Right renal pelvis (tissue), 4 donors: Measurements from ENCODE around the gene IQCH. TPM values are rescaled to one million over a fixed set of nuclear protein-coding genes. Genes with fewer than 3 reads are reported as not detected.

ENCODE experiments used
- DNase-seq, 4 donors: peaks; one replicate each; pipeline ENCODE4 v3.0.0-alpha.2; 2013; ENCODE audit warnings: low read depth in 4 of 4, low spot score in 3 of 4, missing footprints in 1 of 4
- polyA plus RNA-seq, 4 donors: library from polyadenylated mRNA; unstranded; fragments of 120-200 nt; gene quantifications; one replicate each; pipeline ENCODE4 v1.2.1, GENCODE V29; 2013; ENCODE audit not compliant: insufficient read length in 4 of 4

Gene IQCH
- polyA plus RNA-seq, 4 donors = 5.4 to 8.6 (median 6.4) TPM

DNA sequence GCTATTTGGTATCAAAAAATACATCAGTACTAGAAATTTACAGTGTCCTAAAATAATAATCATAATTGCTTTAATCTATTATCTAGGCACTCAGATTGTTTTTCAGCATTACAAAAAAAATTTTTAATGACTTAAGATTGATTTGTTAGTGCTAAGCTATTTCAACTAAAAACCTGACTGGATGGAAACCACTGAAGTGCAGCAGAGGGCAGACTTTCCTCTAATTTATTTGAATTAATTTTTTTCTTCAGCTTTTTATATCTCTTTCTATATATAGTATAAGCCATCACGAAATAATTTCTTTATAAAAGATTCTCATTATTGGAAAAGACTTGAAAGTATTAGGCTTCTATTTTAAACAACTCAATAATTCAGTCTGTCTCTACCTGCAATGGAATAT lies 131.4 kb downstream of the IQCH start:
- DNase-seq = no peak

DNA sequence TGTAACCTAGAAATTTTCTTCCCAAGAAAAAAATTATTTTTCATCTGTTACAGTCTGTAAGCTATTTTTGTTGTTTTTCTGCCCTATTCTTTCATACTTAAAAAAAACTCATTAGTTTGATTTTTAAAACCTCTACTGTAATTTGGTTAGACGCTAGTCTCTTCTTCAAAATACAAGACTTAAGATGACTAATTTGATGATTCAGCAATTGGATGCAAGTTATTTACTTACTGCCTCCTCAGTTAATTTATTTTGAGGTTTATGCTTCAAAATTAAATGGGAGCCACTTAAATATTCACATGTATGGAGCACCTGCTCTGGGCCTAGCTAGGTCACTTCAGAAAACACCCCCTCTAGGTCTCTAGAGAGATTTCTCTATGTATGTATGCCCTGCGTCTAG lies 132.4 kb downstream of the IQCH start:
- DNase-seq = no peak

DNA sequence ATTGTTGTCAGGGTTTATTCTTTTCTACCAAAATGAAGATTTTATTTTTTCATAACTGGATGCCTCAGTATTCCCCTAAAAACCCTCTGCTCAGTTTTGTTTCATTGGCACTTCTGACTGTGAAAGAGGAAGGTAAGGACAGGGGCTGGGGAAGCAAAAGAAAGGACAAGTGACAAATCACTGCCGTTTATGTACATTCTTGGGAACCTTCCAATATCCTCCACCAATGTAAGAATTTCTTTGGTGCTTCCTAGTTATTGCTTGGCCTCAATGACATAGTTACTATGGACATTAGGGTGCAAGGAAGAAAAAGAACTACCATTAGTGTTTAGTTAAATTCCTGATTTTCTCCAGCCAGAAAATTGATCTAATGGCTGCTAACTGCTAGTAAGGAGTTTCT lies 135.4 kb downstream of the IQCH start:
- no peak for DNase-seq

DNA sequence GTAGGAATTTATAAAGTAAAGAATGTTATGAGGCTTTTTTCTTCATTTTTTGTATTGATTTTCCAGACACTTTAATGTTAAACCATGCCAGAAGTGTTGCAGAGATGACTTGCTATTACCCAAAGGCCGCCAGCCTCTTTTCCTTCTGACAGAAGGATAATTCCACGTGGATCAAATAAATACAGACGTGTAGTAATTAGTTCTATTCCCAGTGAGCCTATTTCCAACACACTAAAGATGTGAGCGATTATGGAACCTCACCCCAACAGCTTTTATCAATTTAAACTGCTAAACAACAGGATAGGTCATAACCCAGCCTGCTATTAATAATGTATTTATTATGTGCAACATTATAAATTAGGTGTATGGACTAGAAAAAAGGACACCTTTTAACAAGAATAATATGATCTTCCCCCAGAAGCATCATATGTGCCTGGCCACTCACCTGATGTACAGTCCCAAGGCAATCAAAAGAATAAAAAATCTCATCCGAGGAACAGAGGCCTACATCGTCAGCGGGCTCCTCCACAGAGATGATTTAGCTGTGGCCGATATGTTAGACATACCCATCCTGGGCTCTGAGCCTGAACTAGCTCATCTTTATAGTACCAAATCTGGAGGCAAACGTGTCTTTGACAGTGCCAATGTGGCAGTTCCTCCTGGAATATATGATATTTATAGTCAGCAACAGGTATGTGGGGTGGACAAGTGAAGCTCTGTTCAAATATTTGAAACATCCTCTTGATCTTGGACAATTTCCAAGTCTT lies 140.5 kb downstream of the IQCH start:
- no peak for DNase-seq

DNA sequence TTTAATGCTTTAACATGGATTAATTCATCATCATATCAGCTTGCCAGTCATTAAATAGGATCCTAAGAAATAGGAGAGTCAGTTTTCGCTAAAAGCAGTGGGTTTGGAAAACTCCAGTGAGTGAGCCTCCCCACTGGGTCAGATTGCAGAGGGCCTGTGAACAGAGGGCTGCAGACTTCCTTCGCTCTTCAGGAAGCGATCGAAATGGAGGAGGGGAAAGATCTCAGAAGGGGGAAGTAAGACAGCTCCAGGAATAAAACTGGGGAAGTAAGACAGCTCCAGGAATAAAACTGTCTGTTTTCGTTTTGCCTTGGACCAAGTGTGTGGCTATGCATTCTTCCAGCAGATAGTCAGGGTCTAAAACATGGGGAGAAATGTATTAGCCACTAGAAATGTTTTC lies 141.5 kb downstream of the IQCH start:
- DNase-seq = no peak

DNA sequence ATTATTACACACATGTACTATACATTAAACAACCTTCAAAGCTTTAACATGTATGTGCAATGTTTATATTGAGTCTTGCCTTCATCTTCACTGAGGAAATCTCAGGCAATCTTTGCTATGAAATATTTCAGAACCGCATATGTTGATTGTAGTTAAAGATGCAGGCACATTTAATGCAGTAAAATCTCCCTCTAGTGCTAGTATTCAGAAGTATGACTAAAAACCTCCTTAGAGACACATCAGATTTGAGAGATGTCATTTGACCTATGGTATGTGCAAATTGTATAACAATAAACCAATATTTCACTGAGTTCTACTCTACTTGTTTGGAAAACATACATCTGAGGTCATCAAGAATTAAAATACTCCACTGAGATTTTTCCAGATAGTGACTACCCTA lies 142.6 kb downstream of the IQCH start:
- no peak for DNase-seq

DNA sequence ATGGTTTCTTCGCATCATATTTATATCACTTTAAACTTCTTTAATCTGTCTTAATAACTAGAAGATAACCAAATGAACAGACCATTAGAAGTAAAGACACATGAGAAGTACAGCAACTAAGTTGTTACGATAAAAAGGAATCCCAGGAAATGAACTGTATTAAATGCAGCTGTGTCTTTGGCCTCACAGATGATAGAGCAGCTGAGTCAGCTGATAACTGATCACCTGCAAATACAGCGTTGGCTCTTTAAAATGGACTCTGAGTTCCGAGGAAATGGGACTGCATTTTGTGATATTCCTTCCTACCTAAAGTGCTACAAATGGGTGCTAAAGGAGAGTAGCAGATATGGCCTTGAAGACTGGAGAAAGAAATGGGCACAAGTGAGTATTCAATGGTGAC lies 145.3 kb downstream of the IQCH start:
- DNase-seq = no peak

DNA sequence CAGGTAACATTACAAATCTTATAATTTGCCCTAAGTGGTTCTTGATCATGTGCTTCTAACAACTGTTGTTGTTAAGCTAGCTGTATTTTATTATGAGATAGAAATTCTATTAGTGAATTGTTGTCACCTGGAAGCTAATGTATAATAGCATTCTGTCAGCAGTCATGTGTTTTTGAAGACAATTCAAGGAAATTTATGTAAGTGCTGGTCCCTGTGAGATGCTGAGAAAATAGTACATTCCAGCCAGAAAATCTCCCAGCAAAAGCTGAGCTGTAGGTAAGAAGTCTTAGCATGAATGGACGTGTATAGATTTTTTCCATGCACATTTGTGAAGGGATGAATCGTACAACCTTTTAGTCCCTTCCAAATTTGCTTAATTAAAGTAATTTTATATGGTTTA lies 146.3 kb downstream of the IQCH start:
- no peak for DNase-seq

DNA sequence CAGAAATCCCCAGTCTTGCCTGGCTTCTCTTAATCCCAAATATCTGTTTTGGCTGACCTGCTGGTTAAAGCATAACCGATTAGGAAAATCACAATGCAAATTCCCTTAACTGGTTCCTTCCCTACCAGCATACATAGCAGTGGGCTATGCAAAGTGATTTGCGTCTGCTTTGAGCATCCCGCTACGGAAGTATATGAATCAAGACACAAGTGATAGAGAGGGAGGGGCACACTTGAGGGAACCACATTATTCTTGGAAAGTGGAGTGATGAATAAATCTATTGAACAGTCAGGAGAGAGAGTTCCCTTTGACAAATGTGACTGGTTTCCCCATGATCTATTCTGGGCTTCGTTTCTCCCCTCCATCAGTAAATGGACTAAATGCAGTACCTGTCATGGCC lies 146.8 kb downstream of the IQCH start:
- no peak for DNase-seq

DNA sequence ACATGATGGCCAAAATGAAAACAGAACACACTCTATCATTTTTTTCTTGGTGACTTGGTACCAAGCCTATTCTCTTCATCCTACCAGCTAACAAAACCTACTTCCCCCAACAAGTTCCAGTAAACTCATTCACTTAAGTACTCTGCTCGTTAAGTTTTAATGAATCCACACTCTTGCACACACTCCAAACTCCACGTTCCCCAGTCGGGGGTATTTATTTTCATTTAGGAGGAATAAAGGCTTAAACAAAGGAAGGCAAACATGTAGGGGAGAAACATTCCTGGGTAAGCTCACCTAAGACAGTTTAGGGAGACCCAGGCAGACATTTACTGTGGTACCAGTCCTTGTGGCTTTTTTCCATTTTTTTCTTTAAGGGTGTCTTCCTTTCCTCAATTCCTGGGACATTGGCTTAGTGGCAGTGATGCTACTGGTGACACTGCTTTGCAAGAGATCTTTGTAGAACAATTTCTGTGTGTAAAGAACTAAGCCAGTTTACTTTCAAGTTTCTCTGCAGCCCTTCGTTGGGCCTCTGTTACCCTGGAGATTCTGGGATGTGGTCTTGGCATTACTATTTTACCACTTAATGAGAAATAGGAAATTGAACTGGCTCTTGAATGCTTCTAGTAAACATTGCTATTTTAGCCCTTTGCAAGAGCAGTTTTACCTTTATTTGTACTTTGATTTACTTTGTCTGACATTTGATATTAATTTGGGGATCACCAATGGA lies 149.0 kb downstream of the IQCH start:
- no peak for DNase-seq

DNA sequence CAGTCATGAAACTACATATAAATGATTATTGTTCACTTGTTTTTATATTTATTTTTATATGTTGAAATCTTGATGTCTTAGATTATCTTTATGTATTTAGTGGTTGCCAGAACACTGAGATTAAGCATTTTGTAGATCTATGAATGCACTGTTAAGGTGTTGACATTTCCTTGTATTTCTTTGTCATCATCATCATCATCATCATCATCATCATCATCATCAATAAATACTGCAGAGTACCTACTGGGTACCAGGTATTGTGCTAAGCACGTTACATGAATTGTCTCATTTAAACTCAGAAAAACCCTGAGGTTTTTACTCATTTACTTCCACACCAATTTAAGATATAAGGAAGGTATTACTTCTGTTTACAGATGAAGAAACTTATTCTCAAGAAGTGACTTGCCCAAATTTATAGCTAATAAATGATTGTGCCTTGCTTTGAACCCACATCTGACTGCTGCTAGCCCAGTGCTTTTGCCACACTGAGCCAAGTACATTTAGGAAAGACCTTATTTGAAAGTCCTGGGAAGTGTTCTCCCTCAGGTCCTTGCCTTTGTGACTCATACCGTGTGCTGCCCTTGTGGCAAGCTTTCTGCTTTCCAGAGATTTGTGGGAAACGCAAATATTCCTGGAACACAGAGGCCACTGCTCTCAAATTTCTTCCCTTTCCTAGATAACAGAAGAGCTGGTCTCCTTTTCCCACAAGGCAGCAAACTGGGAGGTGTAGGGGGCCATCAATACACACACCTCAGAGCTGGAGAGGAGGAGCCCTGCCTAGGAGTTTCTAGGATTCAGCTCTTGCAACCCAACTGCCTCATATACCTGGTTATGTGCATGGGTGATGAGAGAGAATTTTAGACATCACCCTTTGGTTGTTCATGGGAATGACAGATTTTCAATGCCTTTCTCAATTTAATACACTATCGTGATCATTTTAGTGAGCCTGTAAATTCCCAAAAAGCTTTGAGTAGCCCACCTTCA lies 150.9 kb downstream of the IQCH start:
- no peak for DNase-seq

DNA sequence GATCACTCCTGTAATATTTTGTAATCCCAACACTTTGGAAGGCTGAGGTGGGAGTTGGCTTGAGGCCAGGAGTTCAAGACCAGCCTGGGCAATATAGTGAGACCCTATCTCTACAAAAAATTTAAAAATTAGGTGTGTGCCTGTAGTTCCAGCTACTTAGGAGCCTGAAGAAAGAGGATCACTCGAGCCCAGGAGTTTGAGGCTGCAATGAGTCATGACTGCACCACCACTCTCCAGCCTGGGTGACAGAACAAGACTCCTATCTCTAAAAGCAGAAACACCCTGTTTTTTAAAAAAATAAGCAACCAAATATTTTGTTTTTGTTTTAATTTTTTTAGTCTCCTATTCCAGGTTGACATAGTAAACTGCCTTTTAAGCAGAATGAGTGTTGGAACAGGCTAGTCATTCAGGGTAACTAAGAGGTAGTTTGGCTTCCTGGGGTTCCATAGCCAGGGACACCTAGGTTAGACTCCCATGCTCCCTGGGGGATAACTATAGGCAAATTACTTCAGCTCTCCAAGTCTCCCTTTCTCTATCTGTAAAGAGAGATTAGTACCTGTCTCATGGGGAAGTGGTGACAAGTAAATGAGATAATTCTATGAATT lies 151.8 kb downstream of the IQCH start:
- DNase-seq = no peak

DNA sequence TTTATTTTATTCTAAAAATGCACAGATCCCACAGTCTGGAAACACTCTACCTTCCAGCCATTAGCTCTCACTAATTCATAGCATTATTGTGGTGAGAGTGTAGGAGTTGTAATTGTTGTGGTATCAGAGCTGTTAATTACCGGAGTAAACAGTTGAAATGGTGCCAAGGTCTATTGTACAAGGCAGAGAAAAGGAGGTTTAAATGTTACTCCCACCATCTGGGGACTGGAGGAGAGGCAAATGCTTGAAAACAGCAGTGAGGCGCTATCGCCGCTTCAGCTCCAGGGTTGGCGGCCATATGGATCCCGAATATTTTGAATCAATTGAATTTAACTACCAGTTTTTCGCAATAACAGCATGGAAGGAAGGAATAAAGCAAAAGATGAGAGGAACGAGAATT lies 153.2 kb downstream of the IQCH start:
- no peak for DNase-seq

DNA sequence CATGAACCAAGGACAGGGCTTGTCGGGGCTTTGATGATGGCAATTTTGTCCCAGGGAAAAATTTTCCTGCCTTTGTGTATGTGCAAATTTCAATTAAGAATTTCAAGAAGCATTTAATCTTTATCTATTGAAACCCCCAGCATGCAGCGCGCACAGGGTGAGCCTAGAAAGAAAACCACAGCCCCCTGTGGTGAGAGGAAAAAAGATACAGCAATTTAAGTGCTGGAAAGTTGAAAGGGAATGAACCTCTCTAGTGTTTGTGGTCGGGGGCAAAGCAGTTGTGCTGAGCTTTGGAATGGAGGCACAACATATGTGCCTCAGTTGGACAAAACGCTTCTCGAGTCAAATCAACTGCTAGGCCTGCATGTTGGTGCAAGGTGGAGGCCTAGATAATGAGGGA lies 154.6 kb downstream of the IQCH start:
- DNase-seq = no peak

DNA sequence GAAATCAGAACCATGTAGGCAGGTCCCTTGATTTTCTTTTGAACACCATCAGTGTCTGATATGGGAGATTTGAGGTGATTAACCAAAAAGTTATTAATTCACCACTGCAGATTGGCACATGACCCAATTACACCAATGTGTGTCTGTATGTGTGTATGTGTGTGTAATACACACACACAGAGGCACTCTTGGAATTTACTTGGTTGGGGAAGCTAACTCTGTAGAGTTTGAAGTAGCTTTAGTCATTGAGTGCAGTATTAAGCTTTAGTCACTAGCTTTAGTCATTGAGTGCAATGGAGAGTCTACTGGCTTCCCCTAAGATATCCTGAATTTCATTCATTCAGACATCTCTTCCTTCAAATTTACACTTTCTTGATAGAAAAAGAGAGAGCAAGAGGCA lies 156.9 kb downstream of the IQCH start:
- DNase-seq = no peak

DNA sequence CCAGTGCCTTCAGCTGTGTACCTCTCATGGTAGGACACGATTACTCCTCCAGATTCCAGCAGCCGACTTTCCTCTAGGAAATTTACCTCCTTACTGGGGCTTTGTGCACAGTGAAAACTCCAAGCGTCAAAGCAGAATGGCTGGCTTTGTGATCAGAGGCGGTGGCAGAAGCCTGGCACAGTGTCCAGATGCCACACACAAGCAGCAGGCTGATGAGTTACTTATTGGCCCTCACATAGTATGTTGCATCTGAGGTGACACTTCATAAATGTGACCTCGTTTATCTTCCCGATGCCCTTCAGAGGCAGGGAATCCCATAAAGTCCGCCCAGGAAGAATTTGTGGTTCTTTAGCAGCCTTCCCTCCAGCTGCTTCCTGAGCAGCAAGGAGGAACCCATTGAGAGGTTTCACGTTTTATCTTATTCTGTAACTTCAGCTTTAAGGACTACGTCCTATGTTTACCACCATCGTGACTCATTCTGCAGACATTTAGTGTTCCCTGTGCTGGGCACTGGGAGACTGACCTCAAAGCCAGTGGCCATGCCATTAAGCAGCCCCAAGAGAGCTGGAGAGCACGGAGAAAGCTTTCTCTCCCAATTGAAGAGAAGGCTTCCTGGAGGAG lies 159.3 kb downstream of the IQCH start:
- no peak for DNase-seq

DNA sequence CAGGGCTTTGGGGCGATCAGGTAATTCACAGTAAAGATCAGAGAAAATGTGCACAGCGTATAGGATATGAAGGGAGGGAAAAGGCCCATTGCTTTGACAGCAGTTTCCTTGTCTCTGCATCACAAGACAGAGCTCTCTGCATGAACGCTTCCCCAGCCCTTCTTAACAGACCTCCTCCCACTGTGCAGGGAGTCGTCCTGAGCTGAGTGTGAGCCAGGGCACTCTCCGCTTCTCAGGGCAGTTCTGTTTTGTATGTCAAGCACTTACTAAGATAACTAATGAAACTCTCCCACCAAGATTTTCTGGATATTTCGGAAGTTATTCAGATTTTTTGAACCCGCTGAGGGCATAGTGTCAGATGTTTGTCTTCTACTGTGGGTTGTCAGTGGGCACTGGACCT lies 160.6 kb downstream of the IQCH start:
- DNase-seq = peak in 2 of 4 donors; percentile 14 to 27

DNA sequence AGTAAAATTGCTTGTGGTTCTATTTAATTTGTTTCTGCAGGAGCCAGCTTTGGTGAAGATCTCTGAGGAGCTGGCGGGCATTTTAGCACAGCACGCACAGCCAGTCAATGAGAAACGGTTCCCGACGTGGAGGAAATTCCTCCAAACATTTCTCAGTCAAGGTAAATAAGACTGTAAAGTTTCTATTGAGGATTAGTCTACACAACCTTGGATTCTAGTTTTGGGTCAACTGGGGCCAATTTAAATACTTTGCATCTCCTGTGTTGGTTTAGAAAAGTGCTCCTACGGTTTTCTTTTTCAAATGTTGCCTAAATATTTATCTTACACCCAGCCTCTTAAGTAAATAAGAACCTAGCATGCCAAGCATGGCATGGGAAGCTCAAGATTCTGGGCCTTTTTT lies 162.3 kb downstream of the IQCH start:
- no peak for DNase-seq

DNA sequence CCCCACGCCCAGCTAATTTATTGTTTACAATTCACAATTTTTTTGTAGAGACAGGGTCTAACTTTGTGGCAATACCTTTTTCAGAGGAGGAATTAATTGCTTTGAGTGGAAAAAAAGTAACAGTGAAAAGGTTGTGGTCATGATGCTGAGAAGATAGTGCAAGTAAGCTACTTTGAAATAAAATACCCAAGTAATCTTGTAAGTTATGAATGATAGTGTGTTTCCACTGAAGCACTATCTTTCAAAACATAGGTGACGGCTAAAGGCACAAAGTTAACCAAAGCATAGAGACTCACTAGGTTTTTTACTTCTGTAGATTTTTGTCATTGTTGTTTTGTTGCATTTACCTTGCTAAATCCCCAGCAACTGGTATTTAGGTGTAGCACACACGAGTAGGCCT lies 165.1 kb downstream of the IQCH start:
- no peak for DNase-seq

DNA sequence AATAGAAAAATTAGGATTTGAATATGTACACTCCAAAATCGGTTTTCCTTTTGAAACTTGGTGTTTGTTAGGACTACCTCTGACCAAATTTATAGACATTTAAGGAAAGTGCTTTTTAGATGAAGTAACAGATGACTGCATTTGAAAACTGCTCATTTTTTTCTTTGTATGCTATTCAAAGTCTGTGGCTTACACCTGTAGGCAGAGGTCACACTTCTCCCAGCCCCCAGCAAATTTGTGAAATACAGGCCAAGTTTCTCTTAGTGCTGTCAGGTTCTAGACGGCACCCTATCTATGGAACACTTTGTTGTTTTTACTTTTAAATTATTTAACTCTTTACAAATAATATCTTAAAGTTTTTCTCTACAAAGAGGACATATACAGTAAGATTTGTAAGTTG lies 165.6 kb downstream of the IQCH start:
- no peak for DNase-seq
